Gastrocnemius medialis (tissue), 4 donors: ENCODE results near the gene SLC43A3. TPM values are rescaled to one million over a fixed set of nuclear protein-coding genes. Genes with fewer than 3 reads are reported as not detected.

Source experiments
- ATAC-seq, 2 donors: fragments of 150-250 bp; one replicate each; pipeline ENCODE4 v1.9.1; 2016
- DNase-seq, 2 donors: peaks; one replicate each; pipeline ENCODE4 v3.0.0-alpha.2; 2019
- H3K27ac ChIP-seq, 4 donors: fragments of 200-600 bp; sonication (generic); 1 replicate in 1 of 4; 2 replicates in 3 of 4; pipeline ENCODE4 v1.5.1; 2016 to 2018; ENCODE audit warnings: mild to moderate bottlenecking in 2 of 4, moderate library complexity in 1 of 4
- H3K27me3 ChIP-seq, 3 donors: fragments of 200-600 bp; sonication (generic) in 2 of 3; 1 replicate in 1 of 3; 2 replicates in 2 of 3; pipeline versions ENCODE4 v1.5.1 to v1.6.0; 2016 to 2019; ENCODE audit warnings: mild to moderate bottlenecking in 1 of 3, moderate library complexity in 1 of 3
- H3K36me3 ChIP-seq, 2 donors: fragments of 200-600 bp; sonication (generic) in 1 of 2; one replicate each; pipeline ENCODE4 v1.5.1; 2017 to 2018
- H3K4me1 ChIP-seq, 2 donors: fragments of 200-600 bp; sonication (generic) in 1 of 2; one replicate each; pipeline ENCODE4 v1.5.1; 2016 to 2017; ENCODE audit warnings: mild to moderate bottlenecking in 2 of 2
- H3K4me3 ChIP-seq, 4 donors: fragments of 200-600 bp; sonication (generic) in 3 of 4; 1 replicate in 1 of 4; 2 replicates in 3 of 4; pipeline ENCODE4 v1.5.1; 2016 to 2019; ENCODE audit warnings: mild to moderate bottlenecking in 2 of 4
- H3K9me3 ChIP-seq, 3 donors: fragments of 200-600 bp; sonication (generic) in 2 of 3; 1 replicate in 1 of 3; 2 replicates in 2 of 3; pipeline ENCODE4 v1.5.1; 2016 to 2019
- POLR2A ChIP-seq, 2 donors: fragments of 450-650 bp; IDR thresholded peaks; one replicate each; pipeline ENCODE4 v1.6.1; 2017; ENCODE audit warnings: antibody characterized with exemption in 2 of 2, mild to moderate bottlenecking in 2 of 2, moderate library complexity in 2 of 2
- in situ Hi-C, 4 donors: fragments of 200-750 bp; cut with MboI; loops; one replicate each; pipeline versions ENCODE4 v1.15.0 to v1.8.0; 2017; ENCODE audit warnings: low sequenced_read_pairs in 4 of 4
- intact Hi-C: fragments of 100-400 bp; cut with DNase I; formaldehyde crosslinking; loops from one replicate; pipeline ENCODE4 v1.15.1; 2023; ENCODE audit warnings: low total_unique reads
- total RNA-seq, 4 donors: library from RNA; depleted of rRNA; stranded (reverse); fragments of >200 nt; gene quantifications; one replicate each; pipeline versions ENCODE4 v1.1.0 to v1.2.3, GENCODE V29; 2016
- TF ChIP-seq, protein P1 (sequence below), 5 experiments: fragments of 450-650 bp in 3 of 5; fragments of 200-600 bp in 2 of 5; sonication (generic) in 2 of 5; IDR thresholded peaks in 4 of 5; conservative IDR thresholded peaks in 1 of 5; 1 replicate in 4 of 5; 2 replicates in 1 of 5; pipeline ENCODE4 v1.5.1; 2016 to 2019; ENCODE audit warnings: antibody characterized with exemption in 5 of 5, mild to moderate bottlenecking in 3 of 5, moderate library complexity in 3 of 5

SLC43A3 gene
- total RNA-seq, 4 donors from 2014 or later, result 13.9 to 22.5 (median 20.3) TPM

DNA sequence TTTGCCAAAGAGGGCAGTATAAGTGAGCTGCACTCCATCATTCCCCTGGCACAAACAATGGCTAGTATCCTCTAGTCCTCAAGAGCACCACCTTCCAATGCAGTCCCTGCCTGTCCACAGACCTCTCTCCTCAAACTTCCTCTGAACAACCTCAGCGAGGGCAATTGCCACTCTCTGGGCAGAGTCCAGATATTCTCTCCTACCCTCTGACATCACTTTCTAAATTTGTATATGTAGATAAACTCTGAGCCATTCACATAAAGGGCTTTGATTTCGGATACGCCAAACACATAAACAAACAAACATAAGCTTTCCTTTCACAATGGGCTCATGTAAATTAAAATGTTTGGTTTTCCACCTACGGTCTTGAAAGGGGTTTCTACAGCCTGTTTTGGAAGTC, 3.0 kb upstream of the SLC43A3 start:
- Histone ChIP-seq H3K27me3 (peaks cover 0 to 3% (median 0%) of the 10 kb centered on the region in 3 donors), H3K27ac (no peak overlapping the region), H3K4me1 (peaks cover 29 to 31% of the 10 kb centered on the region in 2 donors), H3K9me3 (no peaks in the 10 kb centered on the region), H3K4me3 (no peak overlapping the region), H3K36me3 (no peaks in the 10 kb centered on the region)
- ATAC-seq (no peak), DNase-seq (no peak)
- intact Hi-C loops (no loop called here), in situ Hi-C loops (no loop called here)
- TF ChIP-seq, protein P1, sequence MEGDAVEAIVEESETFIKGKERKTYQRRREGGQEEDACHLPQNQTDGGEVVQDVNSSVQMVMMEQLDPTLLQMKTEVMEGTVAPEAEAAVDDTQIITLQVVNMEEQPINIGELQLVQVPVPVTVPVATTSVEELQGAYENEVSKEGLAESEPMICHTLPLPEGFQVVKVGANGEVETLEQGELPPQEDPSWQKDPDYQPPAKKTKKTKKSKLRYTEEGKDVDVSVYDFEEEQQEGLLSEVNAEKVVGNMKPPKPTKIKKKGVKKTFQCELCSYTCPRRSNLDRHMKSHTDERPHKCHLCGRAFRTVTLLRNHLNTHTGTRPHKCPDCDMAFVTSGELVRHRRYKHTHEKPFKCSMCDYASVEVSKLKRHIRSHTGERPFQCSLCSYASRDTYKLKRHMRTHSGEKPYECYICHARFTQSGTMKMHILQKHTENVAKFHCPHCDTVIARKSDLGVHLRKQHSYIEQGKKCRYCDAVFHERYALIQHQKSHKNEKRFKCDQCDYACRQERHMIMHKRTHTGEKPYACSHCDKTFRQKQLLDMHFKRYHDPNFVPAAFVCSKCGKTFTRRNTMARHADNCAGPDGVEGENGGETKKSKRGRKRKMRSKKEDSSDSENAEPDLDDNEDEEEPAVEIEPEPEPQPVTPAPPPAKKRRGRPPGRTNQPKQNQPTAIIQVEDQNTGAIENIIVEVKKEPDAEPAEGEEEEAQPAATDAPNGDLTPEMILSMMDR (IDR thresholded peaks at IDR 0.05 in 4 of 5, conservative IDR thresholded peaks at IDR 0.05 in 1 of 5), result no peak
- TF ChIP-seq POLR2A (IDR thresholded peaks at IDR 0.05), result no peak

DNA sequence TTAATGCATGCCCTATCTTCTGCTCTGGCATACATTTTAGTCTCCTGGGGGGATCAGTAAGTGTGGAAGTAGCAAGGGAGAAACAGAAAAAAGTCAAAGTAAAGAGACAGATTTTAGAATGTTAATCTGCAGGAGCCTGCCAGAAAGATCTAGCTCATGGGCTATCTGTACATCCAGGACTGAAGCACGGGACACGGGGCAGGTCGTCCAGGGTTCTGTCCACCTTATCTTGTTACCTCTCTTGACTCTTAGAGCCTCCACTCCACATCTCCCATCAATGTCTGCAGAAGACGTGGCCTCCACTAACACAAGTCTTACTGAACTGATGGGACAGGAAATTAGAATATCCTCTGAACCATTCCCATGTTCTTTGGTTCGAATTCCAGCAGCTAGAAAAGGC, 1.7 kb upstream of the SLC43A3 start:
- Histone ChIP-seq H3K27me3 (peaks cover 0 to 3% (median 0%) of the 10 kb centered on the region in 3 donors), H3K9me3 (no peaks in the 10 kb centered on the region), H3K36me3 (no peaks in the 10 kb centered on the region), H3K4me1 (peaks cover 37 to 40% of the 10 kb centered on the region in 2 donors), H3K27ac (peak overlapping the region in 3 of 4 donors; percentile 83 to 93 (median 85)), H3K4me3 (no peak overlapping the region)
- TF ChIP-seq POLR2A (IDR thresholded peaks at IDR 0.05), result no peak
- TF ChIP-seq, protein P1 (IDR thresholded peaks at IDR 0.05 in 4 of 5, conservative IDR thresholded peaks at IDR 0.05 in 1 of 5), result no peak
- ATAC-seq (no peak), DNase-seq (no peak)
- intact Hi-C loops, result no loop called here
- in situ Hi-C loops, result no loop called here

DNA sequence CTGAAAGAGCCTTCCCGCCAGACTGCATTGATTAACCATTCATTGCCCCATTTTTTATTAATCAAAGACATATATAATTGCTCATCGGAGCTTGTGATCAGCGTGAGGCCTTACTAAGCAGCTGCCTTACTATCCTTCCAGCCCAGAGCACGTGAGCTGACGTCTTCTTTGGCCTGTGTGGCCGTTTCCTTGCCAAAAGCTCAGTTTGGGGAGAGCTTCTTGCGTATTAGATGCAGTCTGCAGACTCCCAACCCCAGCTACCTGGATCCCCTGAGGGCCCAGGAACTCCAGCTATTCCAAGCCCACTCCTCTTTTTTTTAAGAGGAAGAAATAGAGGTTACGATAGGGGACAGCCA, 784 bp upstream of the SLC43A3 start:
- peak in 1 of 2 donors; percentile 16 for TF ChIP-seq POLR2A (IDR thresholded peaks at IDR 0.05)
- TF ChIP-seq, protein P1 (IDR thresholded peaks at IDR 0.05 in 4 of 5, conservative IDR thresholded peaks at IDR 0.05 in 1 of 5), result peak in 1 of 5 experiments; percentile 1
- in situ Hi-C loops (no loop called here), intact Hi-C loops (no loop called here)
- H3K4me1 ChIP-seq, result peaks cover 37 to 41% of the 10 kb centered on the region in 2 donors
- H3K36me3 ChIP-seq, result no peaks in the 10 kb centered on the region
- H3K27ac ChIP-seq, result peak overlapping the region; percentile 83 to 93 (median 84)
- ATAC-seq, result peak; percentile 21 to 50
- peaks cover 0 to 3% (median 0%) of the 10 kb centered on the region in 3 donors for H3K27me3 ChIP-seq
- DNase-seq, result peak; percentile 64 to 79
- H3K9me3 ChIP-seq, result no peaks in the 10 kb centered on the region
- peak overlapping the region in 2 of 4 donors; percentile 54 to 70 for H3K4me3 ChIP-seq

DNA sequence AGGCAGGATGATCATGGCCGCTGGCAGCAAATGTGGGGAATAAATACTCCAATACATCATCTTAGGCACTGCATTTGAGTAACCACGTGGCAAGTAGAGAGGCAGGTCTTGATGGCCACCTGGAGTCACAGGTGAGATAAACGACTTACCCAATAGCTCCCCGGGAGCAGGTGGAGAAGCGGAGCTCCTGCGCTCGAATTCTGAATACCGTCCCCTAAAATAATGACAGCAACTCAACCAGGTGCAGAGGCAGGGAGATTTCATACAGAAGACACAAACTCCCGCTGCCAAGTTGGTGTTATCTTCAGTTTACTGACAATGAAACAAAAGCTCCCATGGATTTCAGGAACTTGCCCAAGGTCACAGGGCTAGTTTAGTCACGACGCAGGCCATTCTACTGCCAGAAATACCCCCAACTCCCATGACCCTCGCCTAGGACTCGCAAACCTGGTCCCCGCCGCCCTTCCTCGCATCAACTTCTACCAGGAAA, 437 bp downstream of the SLC43A3 start:
- peak overlapping the region; percentile 83 to 93 (median 84) for H3K27ac ChIP-seq
- H3K27me3 ChIP-seq, result peaks cover 0 to 3% (median 0%) of the 10 kb centered on the region in 3 donors
- ATAC-seq (no peak), DNase-seq (no peak)
- no peaks in the 10 kb centered on the region for H3K36me3 ChIP-seq
- intact Hi-C loops, result no loop called here
- H3K9me3 ChIP-seq, result no peaks in the 10 kb centered on the region
- H3K4me1 ChIP-seq, result peaks cover 37 to 41% of the 10 kb centered on the region in 2 donors
- in situ Hi-C loops, result no loop called here
- TF ChIP-seq POLR2A (IDR thresholded peaks at IDR 0.05), result no peak
- TF ChIP-seq, protein P1 (IDR thresholded peaks at IDR 0.05 in 4 of 5, conservative IDR thresholded peaks at IDR 0.05 in 1 of 5), result no peak
- H3K4me3 ChIP-seq, result peak overlapping the region; percentile 51 to 70 (median 54)
